WTC11 (cell line): ENCODE data around the gene TRIP12. TPM values are rescaled to one million over a fixed set of nuclear protein-coding genes. Genes with fewer than 3 reads are reported as not detected.

Experiments used
- ATAC-seq: fragments of 200-7000 bp; cut with Tn5 transposase; 2 replicates; pipeline ENCODE4 v1.10.0; 2021; ENCODE audit warnings: mild to moderate bottlenecking, moderate library complexity
- CTCF ChIA-PET: fragments of 300-600 bp; sonication (Branson Sonifier 250); formaldehyde crosslinking; loops from one replicate; lab custom pipeline; 2021; ENCODE audit warnings: antibody characterized with exemption; lab: Charles Lee
- POLR2A ChIA-PET: fragments of 350-600 bp; sonication (Branson Sonifier 250); formaldehyde crosslinking; loops from one replicate; lab custom pipeline; 2021; ENCODE audit warnings: antibody characterized with exemption; lab: Charles Lee
- DNase-seq: peaks from one replicate; pipeline ENCODE4 v3.0.0; 2021; ENCODE audit warnings: low spot score
- H3K27ac Mint-ChIP-seq: 2 replicates; pipeline ENCODE4 v1.8.0; 2021; ENCODE audit warnings: mixed read lengths
- H3K27me3 Mint-ChIP-seq: 2 replicates; pipeline ENCODE4 v1.8.0; 2021; ENCODE audit warnings: low read depth, mild to moderate bottlenecking, moderate library complexity, mixed read lengths
- H3K36me3 Mint-ChIP-seq: 2 replicates; pipeline ENCODE4 v1.8.0; 2021; ENCODE audit warnings: mixed read lengths
- H3K4me1 Mint-ChIP-seq: 2 replicates; pipeline ENCODE4 v1.8.0; 2022; ENCODE audit warnings: mixed read lengths
- H3K4me3 Mint-ChIP-seq: 2 replicates; pipeline ENCODE4 v1.8.0; 2021; ENCODE audit warnings: mild to moderate bottlenecking, moderate library complexity, mixed read lengths
- H3K9me3 Mint-ChIP-seq: 2 replicates; pipeline ENCODE4 v1.8.0; 2021; ENCODE audit warnings: mixed read lengths
- ARID4B ChIP-seq: sonication (generic); formaldehyde crosslinking; IDR thresholded peaks from 2 replicates; pipeline ENCODE4 v1.8.0; 2023; ENCODE audit warnings: missing genetic modification reagents, mild to moderate bottlenecking, borderline replicate concordance
- CBFB ChIP-seq: sonication (generic); formaldehyde crosslinking; IDR thresholded peaks from 2 replicates; pipeline ENCODE4 v1.8.1; 2022; ENCODE audit warnings: mild to moderate bottlenecking, low read depth, missing genetic modification reagents
- CTCF ChIP-seq: fragments of 200-600 bp; IDR thresholded peaks from 2 replicates; pipeline ENCODE4 v1.8.0; 2022; ENCODE audit warnings: antibody characterized with exemption
- E2F4 ChIP-seq: sonication (generic); formaldehyde crosslinking; IDR thresholded peaks from 2 replicates; pipeline ENCODE4 v1.8.1; 2022; ENCODE audit warnings: low read depth, mild to moderate bottlenecking, moderate library complexity, missing genetic modification reagents, borderline replicate concordance
- NFE2L1 ChIP-seq: sonication (generic); formaldehyde crosslinking; IDR thresholded peaks from 2 replicates; pipeline ENCODE4 v1.8.1; 2023; ENCODE audit warnings: missing genetic modification reagents
- NR3C1 ChIP-seq: sonication (generic); formaldehyde crosslinking; conservative IDR thresholded peaks from 2 replicates; pipeline ENCODE4 v1.8.1; 2023; ENCODE audit warnings: low read depth, mild to moderate bottlenecking, missing genetic modification reagents
- PRRX2 ChIP-seq: fragments of 250-450 bp; sonication (Bioruptor Pico); IDR thresholded peaks from 2 replicates; pipeline ENCODE4 v1.8.0; 2021; ENCODE audit warnings: mild to moderate bottlenecking
- RELA ChIP-seq: sonication (generic); formaldehyde crosslinking; IDR thresholded peaks from 2 replicates; pipeline ENCODE4 v1.8.1; 2022; ENCODE audit warnings: missing genetic modification reagents, mild to moderate bottlenecking, borderline replicate concordance
- SMAD3 ChIP-seq: sonication (generic); formaldehyde crosslinking; IDR thresholded peaks from 2 replicates; pipeline ENCODE4 v1.8.0; 2022; ENCODE audit warnings: missing genetic modification reagents, mild to moderate bottlenecking, borderline replicate concordance
- SP1 ChIP-seq: sonication (generic); formaldehyde crosslinking; conservative IDR thresholded peaks from 2 replicates; pipeline ENCODE4 v1.8.1; 2022; ENCODE audit warnings: missing genetic modification reagents
- STAT6 ChIP-seq: sonication (generic); formaldehyde crosslinking; conservative IDR thresholded peaks from 2 replicates; pipeline ENCODE4 v1.8.1; 2023; ENCODE audit warnings: mild to moderate bottlenecking, low read depth, missing genetic modification reagents, moderate library complexity
- TEAD1 ChIP-seq: sonication (generic); formaldehyde crosslinking; IDR thresholded peaks from 2 replicates; pipeline ENCODE4 v1.8.0; 2022; ENCODE audit warnings: mild to moderate bottlenecking, missing genetic modification reagents
- TEAD4 ChIP-seq: sonication (generic); formaldehyde crosslinking; IDR thresholded peaks from 2 replicates; pipeline ENCODE4 v1.8.0; 2022; ENCODE audit warnings: mild to moderate bottlenecking, missing genetic modification reagents
- TP53 ChIP-seq: sonication (generic); formaldehyde crosslinking; IDR thresholded peaks from 2 replicates; pipeline ENCODE4 v1.8.1; 2023; ENCODE audit warnings: mild to moderate bottlenecking, missing genetic modification reagents
- ZNF219 ChIP-seq: sonication (generic); formaldehyde crosslinking; IDR thresholded peaks from 2 replicates; pipeline ENCODE4 v1.8.0; 2023; ENCODE audit warnings: missing genetic modification reagents, mild to moderate bottlenecking, borderline replicate concordance
- ZNF263 ChIP-seq: sonication (generic); formaldehyde crosslinking; IDR thresholded peaks from 2 replicates; pipeline ENCODE4 v1.8.1; 2022; ENCODE audit warnings: low read depth, mild to moderate bottlenecking, moderate library complexity, missing genetic modification reagents
- ZNF396 ChIP-seq: fragments of 250-450 bp; sonication (Bioruptor Pico); IDR thresholded peaks from 2 replicates; pipeline ENCODE4 v1.8.0; 2021; ENCODE audit warnings: mild to moderate bottlenecking, moderate library complexity, borderline replicate concordance
- ZNF423 ChIP-seq: fragments of 250-450 bp; sonication (Bioruptor Pico); IDR thresholded peaks from 2 replicates; pipeline ENCODE4 v2.1.2; 2022; ENCODE audit warnings: mild to moderate bottlenecking, moderate library complexity
- ZNF671 ChIP-seq: fragments of 250-450 bp; sonication (Bioruptor Pico); IDR thresholded peaks from 2 replicates; pipeline ENCODE4 v1.8.0; 2021; ENCODE audit warnings: mild to moderate bottlenecking
- ZSCAN18 ChIP-seq: fragments of 250-450 bp; sonication (Bioruptor Pico); IDR thresholded peaks from 2 replicates; pipeline ENCODE4 v2.1.2; 2022; ENCODE audit warnings: mild to moderate bottlenecking, moderate library complexity
- total RNA-seq: library from RNA; stranded (reverse); gene quantifications from 3 replicates; pipeline ENCODE4 v1.2.3, GENCODE V29; 2021

Gene TRIP12
- total RNA-seq, 1 experiment from 2014 or later, result 149 TPM

GRCh38 chr2:229852565-229852964, 69.2 kb downstream of the TRIP12 start:
- peaks cover 17% of the 10 kb centered on the region for H3K4me1 Mint-ChIP-seq
- H3K27me3 Mint-ChIP-seq, result no peaks in the 10 kb centered on the region
- no peak overlapping the region for H3K4me3 Mint-ChIP-seq
- ChIA-PET CTCF (interaction anchor here (0.5 kb wide), 1 partner anchor 86 kb away, joined by 3 read pairs; no protein-coding TSS in a partner anchor), POLR2A (no interaction called here)
- peaks cover 39% of the 10 kb centered on the region for H3K36me3 Mint-ChIP-seq
- H3K9me3 Mint-ChIP-seq, result peaks cover 11% of the 10 kb centered on the region
- DNase-seq (no peak), ATAC-seq (no peak)
- TF ChIP-seq STAT6, result no peak
- TF ChIP-seq TEAD4 (CRISPR knock-in tag), result no peak
- no peak for TF ChIP-seq ZNF219
- TF ChIP-seq SMAD3 (CRISPR knock-in tag), result no peak
- TF ChIP-seq PRRX2 (CRISPR knock-in tag), result no peak
- TF ChIP-seq RELA (CRISPR knock-in tag), result no peak
- TF ChIP-seq ZSCAN18 (CRISPR knock-in tag), result no peak
- TF ChIP-seq E2F4 (CRISPR knock-in tag), result no peak
- no peak for TF ChIP-seq ZNF423 (CRISPR knock-in tag)
- TF ChIP-seq TP53 (CRISPR knock-in tag), result no peak
- no peak for TF ChIP-seq ARID4B (CRISPR knock-in tag)
- TF ChIP-seq CTCF, result no peak
- TF ChIP-seq ZNF671 (CRISPR knock-in tag), result no peak
- no peak for TF ChIP-seq NFE2L1
- TF ChIP-seq NR3C1 (CRISPR knock-in tag), result no peak
- no peak for TF ChIP-seq ZNF396 (CRISPR knock-in tag)
- TF ChIP-seq SP1, result no peak
- no peak for TF ChIP-seq ZNF263
- no peak for TF ChIP-seq CBFB (CRISPR knock-in tag)
- no peak for TF ChIP-seq TEAD1
- TF ChIP-seq, all 79 proteins: peak for 0
- H3K27ac Mint-ChIP-seq, result no peak overlapping the region
